Measurements from ENCODE around the gene ETS2. TPM values are rescaled to one million over a fixed set of nuclear protein-coding genes. Genes with fewer than 3 reads are reported as not detected.

ETS2 gene
- total and polyA plus RNA-seq, 2 of the 8 experiments (the other 6 are each of a cell fraction or from before 2014, with no cell fraction given), result 11.0 to 45.1 TPM

DNA sequence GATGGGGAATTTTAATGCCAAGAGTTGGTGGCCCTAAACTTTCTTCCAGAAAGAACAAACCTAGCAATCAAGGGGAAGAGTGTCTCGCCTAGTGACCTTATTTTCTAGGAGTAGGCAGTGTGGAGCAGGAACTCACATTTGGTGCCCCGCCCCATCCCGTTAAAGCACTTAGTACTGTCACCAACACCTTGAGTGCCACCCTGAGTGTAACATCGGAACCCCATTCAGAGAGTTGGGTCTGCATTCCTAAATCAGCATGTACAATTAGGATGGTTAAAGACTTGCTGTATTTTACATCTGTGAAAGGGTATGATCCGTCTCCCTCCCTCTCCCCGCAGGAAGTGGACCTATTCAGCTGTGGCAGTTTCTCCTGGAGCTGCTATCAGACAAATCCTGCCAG, 15.5 kb downstream of the ETS2 start:
- Histone ChIP-seq H2BK20ac (ENCODE audit: low read length) (no peak overlapping the region), H3K23ac (ENCODE audit: insufficient read length) (no peak overlapping the region), H3K9me3 (ENCODE audit: insufficient read depth in 2 of 2, low read depth in 1 of 2, low read length in 1 of 2) (no peaks in the 10 kb centered on the region), H2BK5ac (ENCODE audit: low read depth, low read length) (0 out of 2 replicates have a peak overlapping the region, but pooled peaks have one; percentile 3), H3K56ac (replicated peaks; ENCODE audit: insufficient read length, low read depth, low read length) (no peak overlapping the region), H3K14ac (ENCODE audit: insufficient read length) (no peak overlapping the region), H2BK15ac (ENCODE audit: low read length) (no peak overlapping the region), H3K79me1 (ENCODE audit: low read depth, low read length) (no peaks in the 10 kb centered on the region), H2BK120ac (replicated peaks; ENCODE audit: low read depth, low read length) (no peak overlapping the region), H3K27me3 (replicated peaks in 1 of 4; ENCODE audit: control insufficient read depth in 3 of 4, extremely low read depth in 1 of 4, insufficient read depth in 3 of 4, low read length in 3 of 4) (no peaks in the 10 kb centered on the region), H3K4me2 (ENCODE audit: insufficient read depth in 1 of 2, low read depth in 2 of 2, low read length in 2 of 2) (no peak overlapping the region), H2AK5ac (ENCODE audit: low read depth, low read length) (no peak overlapping the region), H3K18ac (ENCODE audit: extremely low read depth, low read length) (no peak overlapping the region), H3K4me3 (ENCODE audit: extremely low read depth in 1 of 4, insufficient read depth in 2 of 4, low read depth in 3 of 4, low read length in 4 of 4) (no peak overlapping the region), H3K27ac (ENCODE audit: low read depth, low read length) (no peak overlapping the region), H3K4me1 (replicated peaks in 1 of 4; ENCODE audit: control insufficient read depth in 3 of 4, insufficient read depth in 4 of 4, low read length in 3 of 4) (no peaks in the 10 kb centered on the region), H2AFZ (ENCODE audit: low read length) (no peak overlapping the region), H3K36me3 (ENCODE audit: control insufficient read depth in 2 of 4, insufficient read depth in 4 of 4, low read length in 3 of 4) (peaks cover 44 to 76% (median 72%) of the 10 kb centered on the region in 4 experiments), H4K20me1 (replicated peaks in 1 of 2; ENCODE audit: control insufficient read depth in 1 of 2, insufficient read depth in 2 of 2, low read length in 2 of 2) (peaks cover 0 to 15% of the 10 kb centered on the region in 2 experiments), H3K9ac (replicated peaks in 1 of 4; ENCODE audit: extremely low read depth in 1 of 4, low read depth in 3 of 4, low read length in 3 of 4) (no peak overlapping the region), H2BK12ac (ENCODE audit: low read depth, low read length) (no peak overlapping the region), H3K79me2 (ENCODE audit: control insufficient read depth in 1 of 2, insufficient read depth in 2 of 2, low read length in 2 of 2) (no peaks in the 10 kb centered on the region; a peak in 1 of 4 replicates), H4K91ac (replicated peaks; ENCODE audit: insufficient read length, low read length) (no peak overlapping the region), H3K4ac (replicated peaks; ENCODE audit: insufficient read length, low read depth, low read length) (no peak overlapping the region), H4K5ac (ENCODE audit: insufficient read length, low read depth, low read length) (no peak overlapping the region), H3K23me2 (ENCODE audit: low read depth, low read length) (no peaks in the 10 kb centered on the region), H4K8ac (ENCODE audit: extremely low read depth, insufficient read depth, low read length) (no peak overlapping the region)
- POLR2A ChIA-PET (ENCODE audit: partially characterized antibody), result interaction anchor here (0.7 to 1.6 kb wide), 2 partner anchors 9 to 12 kb away, joined by 3 to 4 read pairs; no protein-coding TSS in a partner anchor
- CTCF ChIA-PET (ENCODE audit: partially characterized antibody), result interaction anchor here (0.9 to 1.6 kb wide), 3 partner anchors 8 to 316 kb away, joined by 3 to 5 read pairs (median 4); no protein-coding TSS in a partner anchor
- FAIRE-seq (no peak), DNase-seq (ENCODE audit: low read depth in 1 of 2, low spot score in 2 of 2) (no peak)
- WGBS, 2 experiments (ENCODE audit: extremely low coverage in 1 of 2, insufficient coverage in 1 of 2, insufficient read length in 1 of 2, insufficient replicate concordance in 2 of 2, low coverage in 1 of 2, low lambda C conversion rate in 2 of 2, missing lambda C conversion rate in 1 of 2), result 87% methylated on average over 5 of the region's 6 CpGs; no CpG with 5 or more reads in 1 of the 2 experiments
- TF ChIP-seq, protein P1, sequence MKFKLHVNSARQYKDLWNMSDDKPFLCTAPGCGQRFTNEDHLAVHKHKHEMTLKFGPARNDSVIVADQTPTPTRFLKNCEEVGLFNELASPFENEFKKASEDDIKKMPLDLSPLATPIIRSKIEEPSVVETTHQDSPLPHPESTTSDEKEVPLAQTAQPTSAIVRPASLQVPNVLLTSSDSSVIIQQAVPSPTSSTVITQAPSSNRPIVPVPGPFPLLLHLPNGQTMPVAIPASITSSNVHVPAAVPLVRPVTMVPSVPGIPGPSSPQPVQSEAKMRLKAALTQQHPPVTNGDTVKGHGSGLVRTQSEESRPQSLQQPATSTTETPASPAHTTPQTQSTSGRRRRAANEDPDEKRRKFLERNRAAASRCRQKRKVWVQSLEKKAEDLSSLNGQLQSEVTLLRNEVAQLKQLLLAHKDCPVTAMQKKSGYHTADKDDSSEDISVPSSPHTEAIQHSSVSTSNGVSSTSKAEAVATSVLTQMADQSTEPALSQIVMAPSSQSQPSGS (IDR thresholded peaks at IDR 0.05; ENCODE audit: low read length), result no peak
- no peak for TF ChIP-seq RFX5 (IDR thresholded peaks at IDR 0.05; ENCODE audit: borderline replicate concordance, low read depth, low read length)
- TF ChIP-seq SP4 (IDR thresholded peaks at IDR 0.05; ENCODE audit: low read length), result no peak
- no peak for TF ChIP-seq EGR1 (IDR thresholded peaks at IDR 0.05; ENCODE audit: borderline replicate concordance, low read depth, low read length)
- TF ChIP-seq TCF12 (IDR thresholded peaks at IDR 0.05; ENCODE audit: low read depth, low read length), result no peak
- TF ChIP-seq JUND (IDR thresholded peaks at IDR 0.05; ENCODE audit: low read length), result no peak
- TF ChIP-seq POU5F1 (IDR thresholded peaks at IDR 0.05; ENCODE audit: low read depth, low read length), result no peak
- TF ChIP-seq SP2 (IDR thresholded peaks at IDR 0.05; ENCODE audit: low read length), result no peak
- no peak for TF ChIP-seq CBX8 (IDR thresholded peaks at IDR 0.05; ENCODE audit: borderline replicate concordance, low read depth, low read length)
- no peak for TF ChIP-seq YY1 (IDR thresholded peaks at IDR 0.05; ENCODE audit: low read depth, low read length)
